Keratinocyte (primary cell): ENCODE measurements around the gene USP54. TPM values are rescaled to one million over a fixed set of nuclear protein-coding genes. Genes with fewer than 3 reads are reported as not detected.

ENCODE experiments used
- DNase-seq: peaks from one replicate; pipeline ENCODE4 v3.0.0-alpha.2; 2011; ENCODE audit warnings: low read depth, missing footprints, low spot score
- FAIRE-seq: peaks from 2 replicates; lab custom pipeline; 2011; peaks lifted over from hg19 to GRCh38; lab: Jason Lieb, UNC
- H2AFZ ChIP-seq: 2 replicates; pipeline ENCODE4 v1.6.0; 2012; ENCODE audit warnings: low read length, control low read depth, inconsistent platforms; ENCODE audit not compliant: control insufficient read depth
- H3K27ac ChIP-seq: 2 replicates; pipeline ENCODE4 v1.5.1; 2011; ENCODE audit warnings: low read length; ENCODE audit not compliant: control insufficient read depth, insufficient read depth
- H3K27me3 ChIP-seq: 3 replicates; pipeline ENCODE4 v1.6.0; 2011; ENCODE audit warnings: low read length; ENCODE audit not compliant: control insufficient read depth, insufficient read depth; ENCODE audit errors: extremely low read depth
- H3K36me3 ChIP-seq, 2 experiments: 2 replicates in 1 of 2; 3 replicates in 1 of 2; pipeline ENCODE4 v1.5.1; 2011; ENCODE audit warnings: low read length in 2 of 2, mild to moderate bottlenecking in 1 of 2; ENCODE audit not compliant: control insufficient read depth in 2 of 2, insufficient read depth in 2 of 2; ENCODE audit errors: extremely low read depth in 1 of 2
- H3K4me1 ChIP-seq: 3 replicates; pipeline ENCODE4 v1.5.1; 2011; ENCODE audit warnings: low read length; ENCODE audit not compliant: control insufficient read depth, insufficient read depth; ENCODE audit errors: extremely low read depth
- H3K4me2 ChIP-seq: 3 replicates; pipeline ENCODE4 v1.6.0; 2011; ENCODE audit warnings: low read depth, low read length; ENCODE audit not compliant: control insufficient read depth, insufficient read depth; ENCODE audit errors: extremely low read depth
- H3K4me3 ChIP-seq, 3 experiments: fragments of 200-600 bp in 1 of 3; sonication (generic) in 1 of 3; 2 replicates in 2 of 3; 3 replicates in 1 of 3; pipeline ENCODE4 v1.5.1; 2011 to 2016; ENCODE audit warnings: low read length in 3 of 3, mild to moderate bottlenecking in 3 of 3, control low read depth in 2 of 3, inconsistent platforms in 1 of 3, low read depth in 1 of 3, mixed read lengths in 1 of 3, mixed run types in 1 of 3, moderate library complexity in 1 of 3; ENCODE audit not compliant: control insufficient read depth in 2 of 3, insufficient read depth in 2 of 3; ENCODE audit errors: extremely low read depth in 1 of 3
- H3K79me2 ChIP-seq: 2 replicates; pipeline ENCODE4 v1.6.0; 2012; ENCODE audit warnings: low read length; ENCODE audit not compliant: control insufficient read depth, insufficient read depth
- H3K9ac ChIP-seq: 3 replicates; pipeline ENCODE4 v1.6.0; 2011; ENCODE audit warnings: low read length; ENCODE audit not compliant: control insufficient read depth, insufficient read depth; ENCODE audit errors: extremely low read depth
- H3K9me1 ChIP-seq: 3 replicates; pipeline ENCODE4 v1.6.0; 2011; ENCODE audit warnings: low read length; ENCODE audit not compliant: control insufficient read depth, insufficient read depth; ENCODE audit errors: extremely low read depth
- H3K9me3 ChIP-seq: 2 replicates; pipeline ENCODE4 v1.5.1; 2012; ENCODE audit warnings: low read depth, low read length; ENCODE audit not compliant: control insufficient read depth
- H4K20me1 ChIP-seq: 3 replicates; pipeline ENCODE4 v1.6.0; 2011; ENCODE audit warnings: low read length; ENCODE audit not compliant: control insufficient read depth, insufficient read depth; ENCODE audit errors: extremely low read depth
- CTCF ChIP-seq, 3 experiments: IDR thresholded peaks in 1 of 3; conservative IDR thresholded peaks in 1 of 3; optimal IDR thresholded peaks in 1 of 3; 2 replicates in 2 of 3; 3 replicates in 1 of 3; pipeline versions ENCODE3 to v1.5.1; 2011; ENCODE audit warnings: low read length in 3 of 3, mild to moderate bottlenecking in 3 of 3, moderate library complexity in 2 of 3, control low read depth in 1 of 3, inconsistent platforms in 1 of 3; ENCODE audit not compliant: insufficient read depth in 2 of 3; ENCODE audit errors: extremely low read depth in 1 of 3
- EZH2 ChIP-seq: IDR thresholded peaks from one replicate; pipeline ENCODE4 v1.6.1; 2012; ENCODE audit warnings: inconsistent platforms, mild to moderate bottlenecking, low read length, moderate library complexity
- dilution Hi-C: fragments of 300-500 bp; cut with MboI; formaldehyde crosslinking; loops from one replicate; pipeline ENCODE4 v1.7.0; 2020; ENCODE audit warnings: low sequenced_read_pairs; ENCODE audit not compliant: extremely low pct_ligation_motif_present
- polyA plus RNA-seq, 5 experiments: library from polyadenylated mRNA; depleted of rRNA in 3 of 5; stranded (reverse) in 3 of 5; stranded (forward) in 1 of 5; unstranded in 1 of 5; fragments of >200 nt; gene quantifications; 1 replicate in 1 of 5; 2 replicates in 3 of 5; 3 replicates in 1 of 5; pipeline versions ENCODE4 v1.2.1 to v1.2.3, GENCODE V29; 2011 to 2012; ENCODE audit warnings: missing spikeins in 2 of 5, low read depth in 1 of 5, low replicate concordance in 1 of 5
- small RNA-seq, 3 experiments: library from RNA; depleted of rRNA; stranded (forward); fragments of <200 nt; gene quantifications; one replicate each; pipeline ENCODE3, GENCODE V24; 2012; ENCODE audit warnings: low read depth in 3 of 3, low replicate concordance in 1 of 3; ENCODE audit not compliant: insufficient read length in 3 of 3

Gene USP54
- polyA plus RNA-seq, 1 donor (not counting 4 experiments of a cell fraction or from before 2014, with no cell fraction given): 7.6 TPM

DNA sequence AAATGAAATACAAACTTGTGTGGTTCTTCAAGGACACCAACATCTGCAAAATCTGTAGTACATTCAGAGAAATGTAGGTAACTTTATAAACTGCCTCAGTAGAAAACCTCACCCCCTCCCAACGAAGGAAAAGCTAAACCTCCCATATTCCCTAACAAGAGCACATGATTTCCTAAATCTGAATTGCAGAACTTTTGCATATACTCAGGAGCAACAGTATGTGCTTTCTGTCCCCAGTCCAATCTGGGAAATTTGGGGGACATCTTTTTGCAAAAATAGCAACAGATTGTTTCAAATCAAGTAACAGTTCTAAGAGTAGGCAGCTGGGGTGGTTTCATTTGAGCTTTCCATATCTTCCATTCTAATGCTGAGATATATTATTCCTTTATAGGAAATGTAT is 142.0 kb downstream of the USP54 start:
- Histone ChIP-seq H3K4me1 (no peaks in the 10 kb centered on the region), H3K27me3 (no peaks in the 10 kb centered on the region), H3K4me2 (no peak overlapping the region), H3K79me2 (no peaks in the 10 kb centered on the region), H3K27ac (no peak overlapping the region), H3K9me1 (no peaks in the 10 kb centered on the region), H3K4me3 (no peak overlapping the region), H3K9ac (no peak overlapping the region), H3K36me3 (peaks cover 3 to 4% of the 10 kb centered on the region in 2 experiments), H3K9me3 (no peaks in the 10 kb centered on the region), H4K20me1 (no peaks in the 10 kb centered on the region), H2AFZ (no peak overlapping the region)
- FAIRE-seq (no peak), DNase-seq (no peak)
- TF ChIP-seq EZH2 (no peak), CTCF (optimal IDR thresholded peaks at IDR 0.05 in 1 of 3, IDR thresholded peaks at IDR 0.05 in 1 of 3, conservative IDR thresholded peaks at IDR 0.05 in 1 of 3; ENCODE audit: extremely low read depth in 1 of 3, insufficient read depth in 2 of 3, low read length in 3 of 3) (no peak)
- dilution Hi-C loops: loop anchor here (5.0 kb wide), 1 partner anchor 43 kb away; no protein-coding TSS in a partner anchor

DNA sequence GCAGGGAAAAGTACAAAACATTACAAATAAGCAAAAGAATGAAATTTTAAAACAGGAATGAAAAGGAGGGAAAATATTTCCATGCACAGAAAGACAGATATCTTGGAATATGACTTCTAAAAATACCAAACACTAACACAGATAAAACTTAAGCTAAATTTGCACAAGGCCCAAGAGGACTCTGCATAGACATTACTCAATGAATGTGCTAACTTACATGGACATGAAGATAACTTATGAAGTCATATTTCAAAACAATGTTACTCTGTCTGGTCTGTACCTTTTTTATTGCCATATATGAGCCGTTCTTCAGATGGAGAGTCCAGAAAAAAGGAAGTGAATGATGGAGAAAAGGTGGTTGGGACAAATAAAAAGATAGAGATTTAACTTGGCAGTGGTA is 142.8 kb downstream of the USP54 start:
- FAIRE-seq: no peak
- Histone ChIP-seq H3K4me1 (no peaks in the 10 kb centered on the region), H3K4me3 (no peak overlapping the region), H3K9me3 (no peaks in the 10 kb centered on the region), H3K9ac (no peak overlapping the region), H3K36me3 (peaks cover 3 to 4% of the 10 kb centered on the region in 2 experiments), H4K20me1 (no peaks in the 10 kb centered on the region), H3K27me3 (no peaks in the 10 kb centered on the region), H3K27ac (no peak overlapping the region), H3K79me2 (no peaks in the 10 kb centered on the region), H3K9me1 (no peaks in the 10 kb centered on the region), H2AFZ (no peak overlapping the region), H3K4me2 (no peak overlapping the region)
- dilution Hi-C loops: loop anchor here (5.0 kb wide), 1 partner anchor 44 kb away; no protein-coding TSS in a partner anchor
- TF ChIP-seq CTCF (optimal IDR thresholded peaks at IDR 0.05 in 1 of 3, IDR thresholded peaks at IDR 0.05 in 1 of 3, conservative IDR thresholded peaks at IDR 0.05 in 1 of 3; ENCODE audit: extremely low read depth in 1 of 3, insufficient read depth in 2 of 3, low read length in 3 of 3) (no peak), EZH2 (no peak)
- DNase-seq: no peak

Small RNAs within 50 kb of the gene (small RNA-seq; reads per million reads assigned to genes)
- 0 reads per million in 3 experiments for gene RNU6-883P

Other genes starting within 250 kb of the USP54 start
- gene CFAP70, start 232.5 kb downstream of the USP54 start, polyA plus RNA-seq: 0.60 to 4.4 TPM (median 2.1 TPM) in 3 replicates
- 124 to 144 TPM (median 143 TPM) in 3 replicates for gene ANXA7, start 177.3 kb downstream of the USP54 start, polyA plus RNA-seq
- 0.39 to 1.3 TPM (median 1.3 TPM) in 3 replicates for gene MSS51, start 157.8 kb downstream of the USP54 start, polyA plus RNA-seq
- 14.8 to 23.5 TPM (median 20.6 TPM) in 3 replicates for gene PPP3CB, start 95.3 kb downstream of the USP54 start, polyA plus RNA-seq
- gene MYOZ1, start 50.1 kb upstream of the USP54 start, polyA plus RNA-seq: not detected in 3 replicates
- gene SYNPO2L, start 64.7 kb upstream of the USP54 start, polyA plus RNA-seq: 0.02 TPM in 1 of 3 replicates, not detected in the others
- 2.4 to 4.8 TPM (median 3.6 TPM) in 3 replicates for gene AGAP5, start 106.8 kb upstream of the USP54 start, polyA plus RNA-seq
- 65.3 to 78.4 TPM (median 75.8 TPM) in 3 replicates for gene SEC24C, start 153.0 kb upstream of the USP54 start, polyA plus RNA-seq
- 39.5 to 59.8 TPM (median 49.8 TPM) in 3 replicates for gene CHCHD1, start 190.7 kb upstream of the USP54 start, polyA plus RNA-seq
- gene ZSWIM8, start 194.3 kb upstream of the USP54 start, polyA plus RNA-seq: 34.2 to 83.5 TPM (median 39.2 TPM) in 3 replicates
- 13.3 to 21.8 TPM (median 14.8 TPM) in 3 replicates for gene NDST2, start 220.3 kb upstream of the USP54 start, polyA plus RNA-seq